HL-60/S4 treated with phorbol 12-myristate 13-acetate at 8.2 ng/mL for 4 days and 3 days (cell line): Measurements from ENCODE around the gene SH3GL3.

Experiments
- in situ Hi-C: fragments of 300-500 bp; cut with MboI; formaldehyde crosslinking; loops from 2 replicates; pipeline ENCODE4 v1.15.0; 2022; ENCODE audit warnings: low sequenced_read_pairs

Gene SH3GL3

GRCh38 chr15:83610901-83611685 is 164.0 kb downstream of the SH3GL3 start:
- in situ Hi-C loops: no loop called here

- in situ Hi-C loops: no loop called here
Measured at GRCh38 chr15:83612226-83612625, 165.1 kb downstream of the SH3GL3 start.

- in situ Hi-C loops: no loop called here
Measured at GRCh38 chr15:83612898-83613635, 165.9 kb downstream of the SH3GL3 start.

- in situ Hi-C loops: no loop called here
Measured at GRCh38 chr15:83613714-83614113, 166.6 kb downstream of the SH3GL3 start.

- in situ Hi-C loops: no loop called here
Measured at GRCh38 chr15:83616840-83617239, 169.7 kb downstream of the SH3GL3 start.

- in situ Hi-C loops: no loop called here
Measured at GRCh38 chr15:83626171-83626802, 179.1 kb downstream of the SH3GL3 start.

- in situ Hi-C loops: no loop called here
Measured at GRCh38 chr15:83631534-83631933, 184.4 kb downstream of the SH3GL3 start.

GRCh38 chr15:83643201-83643600 is 196.1 kb downstream of the SH3GL3 start:
- in situ Hi-C loops: no loop called here

- in situ Hi-C loops: no loop called here
Measured at GRCh38 chr15:83644439-83644838, 197.3 kb downstream of the SH3GL3 start.

- in situ Hi-C loops: no loop called here
Measured at GRCh38 chr15:83650831-83651230, 203.7 kb downstream of the SH3GL3 start.

GRCh38 chr15:83651541-83651940 is 204.4 kb downstream of the SH3GL3 start:
- in situ Hi-C loops: no loop called here

- in situ Hi-C loops: no loop called here
Measured at GRCh38 chr15:83652626-83653204, 205.6 kb downstream of the SH3GL3 start.

GRCh38 chr15:83653288-83653638 is 206.1 kb downstream of the SH3GL3 start:
- in situ Hi-C loops: no loop called here

- in situ Hi-C loops: no loop called here
Measured at GRCh38 chr15:83653639-83654378, 206.7 kb downstream of the SH3GL3 start, which contains the start of gene ADAMTSL3. Gene ADAMTSL3 (plus strand): TSS chr15:83654123. CDS start chr15:83655762, 1,639 bp downstream.

- in situ Hi-C loops: no loop called here
Measured at GRCh38 chr15:83654379-83655236, 207.5 kb downstream of the SH3GL3 start.

- in situ Hi-C loops: no loop called here
Measured at GRCh38 chr15:83655237-83655616, 208.1 kb downstream of the SH3GL3 start.

- in situ Hi-C loops: no loop called here
Measured at GRCh38 chr15:83656192-83656591, 209.1 kb downstream of the SH3GL3 start.

GRCh38 chr15:83656943-83657528 is 209.9 kb downstream of the SH3GL3 start:
- in situ Hi-C loops: no loop called here

GRCh38 chr15:83657549-83657948 is 210.4 kb downstream of the SH3GL3 start:
- in situ Hi-C loops: no loop called here
